ENCODE results near the gene RETREG2.

DNA sequence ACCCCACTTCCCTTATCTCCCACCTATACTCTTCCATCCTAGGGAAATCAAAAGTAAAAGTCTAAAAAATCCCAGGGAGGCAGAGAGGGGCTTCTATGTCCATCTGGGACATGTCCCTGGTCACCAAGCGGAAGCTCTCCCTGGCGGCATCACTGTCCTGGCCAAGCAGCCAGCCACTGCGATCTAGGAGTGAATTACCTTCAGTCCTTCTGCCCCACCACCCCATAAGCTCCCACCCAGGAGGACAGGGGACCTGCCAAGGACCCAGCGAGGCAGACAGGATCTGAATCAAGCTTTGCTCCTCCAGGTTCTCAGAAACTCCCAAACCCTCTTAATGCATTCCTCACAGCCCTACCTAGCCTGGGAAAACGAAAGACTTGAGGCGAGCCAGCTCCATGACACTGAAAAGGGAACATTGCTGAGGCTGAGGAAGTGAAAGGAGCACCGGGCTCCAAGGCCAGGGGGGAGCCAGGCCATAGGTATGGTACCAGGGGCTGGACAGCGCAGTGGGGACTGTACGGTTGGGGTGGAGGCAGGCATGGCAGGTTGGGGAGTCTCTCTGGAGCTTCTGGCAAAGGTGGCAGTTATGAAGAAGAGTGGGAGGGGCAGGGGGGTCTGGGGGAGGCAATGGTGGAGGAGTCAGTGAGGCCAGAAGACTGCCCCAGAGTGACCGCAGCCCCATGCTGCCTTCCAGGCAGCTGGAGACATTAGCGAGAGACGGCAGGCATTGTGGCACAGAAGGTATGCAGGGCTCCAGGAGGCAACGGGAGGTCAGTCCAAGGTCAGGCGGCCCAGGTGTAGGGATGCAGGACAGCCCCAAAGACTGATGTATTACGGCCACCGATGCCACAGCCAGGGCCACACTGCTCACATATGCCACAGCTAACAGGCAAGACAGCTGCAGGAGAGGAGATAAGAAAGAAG lies 5.6 kb upstream of the RETREG2 start:
- TF ChIP-seq, protein P1, sequence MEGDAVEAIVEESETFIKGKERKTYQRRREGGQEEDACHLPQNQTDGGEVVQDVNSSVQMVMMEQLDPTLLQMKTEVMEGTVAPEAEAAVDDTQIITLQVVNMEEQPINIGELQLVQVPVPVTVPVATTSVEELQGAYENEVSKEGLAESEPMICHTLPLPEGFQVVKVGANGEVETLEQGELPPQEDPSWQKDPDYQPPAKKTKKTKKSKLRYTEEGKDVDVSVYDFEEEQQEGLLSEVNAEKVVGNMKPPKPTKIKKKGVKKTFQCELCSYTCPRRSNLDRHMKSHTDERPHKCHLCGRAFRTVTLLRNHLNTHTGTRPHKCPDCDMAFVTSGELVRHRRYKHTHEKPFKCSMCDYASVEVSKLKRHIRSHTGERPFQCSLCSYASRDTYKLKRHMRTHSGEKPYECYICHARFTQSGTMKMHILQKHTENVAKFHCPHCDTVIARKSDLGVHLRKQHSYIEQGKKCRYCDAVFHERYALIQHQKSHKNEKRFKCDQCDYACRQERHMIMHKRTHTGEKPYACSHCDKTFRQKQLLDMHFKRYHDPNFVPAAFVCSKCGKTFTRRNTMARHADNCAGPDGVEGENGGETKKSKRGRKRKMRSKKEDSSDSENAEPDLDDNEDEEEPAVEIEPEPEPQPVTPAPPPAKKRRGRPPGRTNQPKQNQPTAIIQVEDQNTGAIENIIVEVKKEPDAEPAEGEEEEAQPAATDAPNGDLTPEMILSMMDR (IDR thresholded peaks at IDR 0.05; ENCODE audit: low read depth, low read length, missing input control), result no peak
- TF ChIP-seq, protein P2, sequence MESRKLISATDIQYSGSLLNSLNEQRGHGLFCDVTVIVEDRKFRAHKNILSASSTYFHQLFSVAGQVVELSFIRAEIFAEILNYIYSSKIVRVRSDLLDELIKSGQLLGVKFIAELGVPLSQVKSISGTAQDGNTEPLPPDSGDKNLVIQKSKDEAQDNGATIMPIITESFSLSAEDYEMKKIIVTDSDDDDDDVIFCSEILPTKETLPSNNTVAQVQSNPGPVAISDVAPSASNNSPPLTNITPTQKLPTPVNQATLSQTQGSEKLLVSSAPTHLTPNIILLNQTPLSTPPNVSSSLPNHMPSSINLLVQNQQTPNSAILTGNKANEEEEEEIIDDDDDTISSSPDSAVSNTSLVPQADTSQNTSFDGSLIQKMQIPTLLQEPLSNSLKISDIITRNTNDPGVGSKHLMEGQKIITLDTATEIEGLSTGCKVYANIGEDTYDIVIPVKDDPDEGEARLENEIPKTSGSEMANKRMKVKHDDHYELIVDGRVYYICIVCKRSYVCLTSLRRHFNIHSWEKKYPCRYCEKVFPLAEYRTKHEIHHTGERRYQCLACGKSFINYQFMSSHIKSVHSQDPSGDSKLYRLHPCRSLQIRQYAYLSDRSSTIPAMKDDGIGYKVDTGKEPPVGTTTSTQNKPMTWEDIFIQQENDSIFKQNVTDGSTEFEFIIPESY (IDR thresholded peaks at IDR 0.05), result no peak
- TF ChIP-seq, protein P3, sequence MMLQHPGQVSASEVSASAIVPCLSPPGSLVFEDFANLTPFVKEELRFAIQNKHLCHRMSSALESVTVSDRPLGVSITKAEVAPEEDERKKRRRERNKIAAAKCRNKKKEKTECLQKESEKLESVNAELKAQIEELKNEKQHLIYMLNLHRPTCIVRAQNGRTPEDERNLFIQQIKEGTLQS (IDR thresholded peaks at IDR 0.05), result no peak
- TF ChIP-seq GABPA (IDR thresholded peaks at IDR 0.05 in 1 of 2, conservative IDR thresholded peaks at IDR 0.05 in 1 of 2), result no peak
